HG03064 (cell line): ENCODE results near the gene FXYD7.
"Not testable (repeated sequence)": the region's sequence is repeated elsewhere in the genome, so short reads cannot be mapped to it uniquely, and the experiment has no call there.

Source experiments
- ATAC-seq: cut with Tn5 transposase; IDR thresholded peaks from one replicate; pipeline ENCODE4 v1.9.1; 2021; ENCODE audit warnings: low read depth; ENCODE audit not compliant: unreplicated experiment

Gene FXYD7

DNA sequence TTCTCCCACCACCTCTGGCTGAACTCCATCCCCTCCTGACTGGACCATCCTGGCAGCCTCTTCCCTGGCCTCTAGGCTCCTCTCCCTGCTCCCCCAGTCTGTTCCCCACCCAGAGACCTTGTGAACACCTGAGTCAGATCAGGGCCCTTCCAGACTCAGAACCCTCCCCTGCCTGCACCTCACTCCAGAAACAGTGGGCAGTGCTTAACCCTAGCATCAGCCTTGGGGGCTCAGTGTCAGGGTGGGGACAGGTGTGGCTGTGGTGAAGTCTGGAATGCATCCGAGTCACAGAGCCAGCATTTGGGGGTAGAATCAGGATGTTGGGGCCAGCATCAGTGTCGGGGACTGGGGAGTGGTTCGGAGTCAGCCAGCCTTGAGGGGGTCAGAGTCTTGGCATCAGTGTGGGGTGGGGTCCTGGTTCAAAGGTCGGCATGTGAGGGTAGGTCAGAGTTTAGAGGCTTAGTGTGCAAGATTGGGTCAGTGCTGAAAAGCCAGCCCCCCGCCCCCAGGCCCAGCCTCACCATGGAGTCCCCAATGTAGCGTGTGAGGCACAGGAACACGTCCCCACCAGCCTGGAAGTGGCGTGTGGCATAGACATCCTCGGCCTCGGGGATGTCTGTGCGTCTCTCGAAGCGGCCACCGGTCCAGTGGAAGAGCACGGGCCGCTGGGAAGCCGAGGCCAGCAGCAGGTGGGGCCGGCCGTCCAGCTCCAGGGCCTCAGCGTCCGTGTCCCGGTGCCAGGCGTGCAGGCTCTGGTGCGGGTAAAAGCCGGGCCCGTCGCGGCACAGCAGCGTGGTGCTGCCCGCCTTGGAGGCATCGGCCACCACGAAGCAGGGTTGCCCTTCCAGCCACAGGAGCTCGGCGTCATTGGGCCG lies 17.1 kb upstream of the FXYD7 start:
- no peak for ATAC-seq

DNA sequence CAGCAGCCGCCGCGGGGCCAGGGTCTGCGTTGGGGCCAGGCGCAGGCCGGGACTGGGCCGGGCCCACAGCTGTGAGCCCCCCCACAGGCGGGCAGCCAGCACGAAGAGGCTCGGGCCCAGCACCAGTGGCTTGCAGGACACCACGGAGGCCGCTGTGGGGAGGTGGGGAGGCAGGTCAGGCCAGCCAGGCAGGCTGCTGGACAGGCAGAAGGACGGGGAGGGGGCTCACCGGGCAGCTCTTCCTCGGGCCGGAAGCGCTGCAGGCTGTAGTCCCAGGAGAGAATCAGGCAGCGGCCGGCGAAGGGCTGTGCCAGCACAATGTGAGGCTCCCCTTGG lies 16.5 kb upstream of the FXYD7 start:
- no peak for ATAC-seq

DNA sequence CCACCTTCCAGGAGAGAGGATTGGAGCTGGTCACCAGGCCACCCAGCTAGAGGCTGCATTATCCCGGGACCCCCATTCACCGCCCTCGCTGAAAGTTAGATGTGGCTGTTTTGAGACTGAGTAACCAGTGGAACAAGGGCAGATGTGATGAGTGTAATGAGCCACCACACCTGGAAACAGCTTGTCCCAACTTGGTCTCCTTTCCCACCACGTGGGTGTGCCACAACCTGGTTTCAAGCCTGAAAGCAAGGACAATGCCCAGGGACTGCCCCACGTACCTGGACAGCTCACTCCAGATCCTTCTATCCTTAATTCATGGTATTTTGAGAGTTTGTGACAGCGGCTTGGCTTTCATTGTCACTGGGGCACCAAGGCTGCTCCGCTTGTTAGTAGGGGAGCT lies 15.2 kb upstream of the FXYD7 start:
- ATAC-seq, result no peak

- no peak for ATAC-seq
These were observed 14.5 kb upstream of the FXYD7 start for GRCh38 chr19:35128398-35129057.

GRCh38 chr19:35129724-35130274 lies 13.3 kb upstream of the FXYD7 start:
- ATAC-seq, result not testable (repeated sequence)

DNA sequence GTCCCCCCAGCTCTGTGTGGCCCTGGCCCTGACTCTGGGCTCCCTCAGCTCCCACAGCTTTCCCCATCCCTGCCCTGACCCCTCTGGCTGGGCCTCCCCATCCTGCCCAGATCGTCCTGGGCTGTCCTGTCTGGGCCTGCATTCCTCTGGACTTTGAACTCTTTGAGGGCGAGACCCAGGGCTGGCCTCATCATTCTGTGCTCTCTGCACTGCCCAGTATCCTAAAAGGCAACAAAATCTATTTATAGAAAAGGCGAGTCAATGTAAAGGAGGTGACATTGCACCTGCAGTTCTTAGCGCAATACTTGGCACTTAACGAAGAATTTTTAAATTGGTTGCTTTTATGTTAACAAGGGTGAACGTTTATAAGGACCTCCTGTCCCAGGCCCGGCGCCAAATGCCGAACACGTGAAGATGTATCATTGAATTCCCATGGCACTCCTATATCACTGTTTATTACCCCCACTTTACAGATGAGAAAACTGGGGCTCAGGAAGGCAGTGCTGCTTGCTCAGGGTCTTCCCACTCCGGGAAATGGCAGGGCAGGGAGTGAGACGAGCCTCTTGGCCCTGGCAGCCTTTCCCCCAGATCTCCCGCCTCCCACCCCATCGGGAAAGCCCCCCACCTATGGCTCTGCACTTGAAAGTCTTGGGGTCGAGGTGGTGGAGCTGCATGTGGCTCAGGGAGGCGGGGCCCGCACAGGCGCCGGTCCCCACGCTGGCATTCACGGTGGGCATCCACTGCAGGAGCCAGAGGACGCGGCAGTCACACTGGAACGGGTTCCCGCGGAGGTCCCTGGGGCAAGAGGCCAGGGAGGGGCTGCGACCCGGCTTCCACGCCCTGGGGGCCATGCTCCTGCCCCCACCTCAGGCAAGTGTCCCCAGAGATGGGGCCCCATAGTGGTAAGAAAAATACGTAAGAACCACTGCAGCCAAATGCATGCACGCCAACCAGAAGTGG lies 12.0 kb upstream of the FXYD7 start:
- no peak for ATAC-seq

GRCh38 chr19:35132254-35132653 lies 10.8 kb upstream of the FXYD7 start:
- ATAC-seq, result no peak

GRCh38 chr19:35133826-35134225 lies 9.2 kb upstream of the FXYD7 start:
- no peak for ATAC-seq

DNA sequence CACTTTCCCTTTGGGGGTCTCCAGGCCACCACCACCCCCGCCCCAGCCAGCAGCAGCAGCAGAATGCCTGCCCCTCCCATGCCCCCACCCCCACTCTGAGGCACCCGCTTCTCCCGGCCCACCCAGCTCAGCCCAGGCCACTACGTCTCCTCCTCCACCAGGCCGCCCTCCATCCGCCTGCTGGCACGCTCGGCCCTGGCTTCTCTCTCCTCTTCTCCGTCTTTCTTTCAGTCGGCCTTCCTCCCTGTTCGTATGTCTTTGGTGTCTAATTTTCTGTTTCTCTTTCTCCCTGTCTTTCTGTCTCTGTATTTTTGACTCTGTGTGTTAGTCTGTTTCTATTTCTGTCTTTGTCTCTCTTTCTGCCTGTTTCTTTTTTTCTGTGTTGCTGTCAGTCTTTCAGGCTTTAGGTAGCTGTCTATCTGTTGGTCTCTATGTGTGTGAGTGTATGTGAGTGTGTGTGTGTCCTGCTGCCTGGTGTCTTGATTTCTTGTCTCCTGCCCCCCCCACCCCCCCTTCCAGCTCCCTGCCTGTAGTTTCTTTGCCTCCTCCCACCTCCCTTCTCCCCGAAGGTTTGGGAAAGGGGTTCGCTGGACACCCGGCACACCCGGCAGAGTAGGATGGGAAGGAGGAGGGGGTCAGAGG lies 8.3 kb upstream of the FXYD7 start, which contains the start of gene LGI4:
Gene LGI4 (minus strand): TSS at position 459 of the 642 bp plus-strand sequence. CDS start 379 bp downstream, at position 80.
- ATAC-seq, result no peak

GRCh38 chr19:35135389-35135909 lies 7.6 kb upstream of the FXYD7 start:
- ATAC-seq, result no peak

- ATAC-seq, result no peak
These were observed 6.8 kb upstream of the FXYD7 start for GRCh38 chr19:35136231-35136630.

- ATAC-seq, result no peak
These were observed 5.9 kb upstream of the FXYD7 start for GRCh38 chr19:35136977-35137702.

DNA sequence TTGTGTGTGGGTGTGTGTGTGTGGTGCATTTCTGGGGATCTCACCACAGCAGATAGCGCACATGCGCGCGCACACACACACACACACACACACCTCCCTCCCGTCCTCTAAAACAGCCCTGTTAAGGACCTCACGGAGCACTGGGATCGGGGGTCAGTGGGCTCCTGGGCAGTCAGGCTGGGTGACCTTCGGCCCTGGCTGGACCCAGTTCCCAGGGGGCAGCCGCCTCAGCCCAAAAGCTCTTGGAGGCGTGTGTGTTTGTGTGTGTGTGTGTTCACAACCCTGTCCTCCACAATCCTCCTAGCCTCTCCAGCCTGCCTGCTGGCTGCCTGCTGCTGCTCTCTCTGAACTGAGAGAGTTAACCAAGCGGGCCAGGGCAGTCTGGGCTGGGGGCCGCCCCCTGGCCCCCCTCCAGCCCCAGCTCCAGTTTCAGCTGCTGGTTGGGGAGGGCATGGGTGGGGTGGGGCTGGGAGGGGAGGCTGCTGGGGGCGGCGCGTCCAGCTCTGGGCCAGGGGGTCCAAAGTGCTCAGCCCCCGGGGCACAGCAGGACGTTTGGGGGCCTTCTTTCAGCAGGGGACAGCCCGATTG lies 4.7 kb upstream of the FXYD7 start, which contains the start of gene FXYD1:
Gene FXYD1 (plus strand): TSS at position 520 of the 588 bp plus-strand sequence. CDS start 1,256 bp downstream, outside the sequence.
- no peak for ATAC-seq

GRCh38 chr19:35140207-35140961 lies 2.7 kb upstream of the FXYD7 start:
- no peak for ATAC-seq

DNA sequence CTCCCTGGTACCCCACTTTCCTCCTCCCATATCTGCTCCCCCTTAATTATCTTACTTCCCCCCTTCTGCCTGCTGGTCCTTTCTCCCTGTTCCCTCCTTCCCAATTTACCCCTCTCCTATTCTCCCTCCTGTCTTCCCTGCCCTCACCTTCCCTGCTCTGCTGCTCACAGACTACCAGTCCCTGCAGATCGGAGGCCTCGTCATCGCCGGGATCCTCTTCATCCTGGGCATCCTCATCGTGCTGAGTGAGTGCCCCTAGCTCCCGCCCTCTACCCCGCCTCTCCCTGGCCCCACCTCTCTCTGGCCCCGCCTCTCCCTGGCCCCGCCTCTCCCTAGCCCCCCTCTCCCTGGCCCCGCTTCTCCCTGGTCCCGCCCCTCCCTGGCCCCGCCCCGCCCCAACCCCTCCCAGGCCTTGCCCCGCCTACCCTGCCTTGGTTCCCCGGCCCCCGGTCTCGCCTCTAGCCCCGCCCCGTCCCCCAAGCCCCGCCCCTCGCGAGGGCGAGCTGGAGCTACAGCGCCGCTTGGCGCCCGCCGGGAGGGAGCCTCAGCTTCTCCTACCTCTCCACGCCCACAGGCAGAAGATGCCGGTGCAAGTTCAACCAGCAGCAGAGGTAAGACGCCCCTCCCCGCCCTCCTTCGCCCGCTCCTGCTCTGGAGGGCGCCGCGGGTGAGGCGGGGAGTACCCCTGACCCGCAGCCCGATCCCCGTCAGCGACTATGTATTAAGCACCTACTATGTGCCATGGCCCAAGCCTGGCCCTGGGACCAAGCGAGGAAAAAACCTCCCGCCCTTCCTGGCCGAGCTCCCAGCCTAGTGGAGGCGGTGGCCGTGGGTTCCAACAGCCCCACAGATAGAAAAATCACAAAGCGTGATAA lies 1.9 kb upstream of the FXYD7 start:
- ATAC-seq, result no peak

DNA sequence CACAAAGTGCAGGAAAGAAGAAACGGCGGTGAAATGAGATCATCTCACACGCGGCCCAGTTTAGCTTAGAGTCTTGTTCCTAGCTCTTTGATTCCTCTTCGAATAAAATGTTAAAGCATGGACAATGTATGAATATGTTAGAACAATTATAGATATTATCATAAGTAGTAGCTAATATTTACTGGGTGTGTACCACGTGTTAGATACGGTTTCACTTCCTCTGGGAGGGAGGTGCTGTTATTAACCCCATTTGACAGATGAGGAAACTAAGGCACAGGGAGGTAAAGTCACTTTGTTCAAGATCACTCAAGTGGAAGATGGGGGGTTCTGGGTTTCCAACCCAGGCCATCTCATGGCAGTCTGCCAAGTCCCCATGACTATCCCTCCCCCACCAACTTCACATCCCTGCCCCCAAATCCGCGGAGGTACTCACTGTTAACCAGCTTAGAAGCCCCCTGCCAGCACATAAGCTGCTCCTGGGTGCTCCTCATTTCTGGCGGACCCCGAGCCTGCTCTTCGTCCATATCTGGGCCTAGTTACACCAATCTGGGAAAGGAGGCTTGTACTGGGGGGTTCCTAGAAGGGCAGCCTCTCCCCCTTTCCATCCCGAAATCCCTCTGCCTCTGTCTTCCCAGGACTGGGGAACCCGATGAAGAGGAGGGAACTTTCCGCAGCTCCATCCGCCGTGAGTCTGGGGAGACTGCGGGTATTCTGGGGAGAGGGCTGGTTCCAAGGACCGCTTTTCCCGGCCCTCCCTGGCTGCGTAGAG lies 1.0 kb upstream of the FXYD7 start:
- ATAC-seq, result no peak
